ENCODE data around the gene CTBP2. TPM values are rescaled to one million over a fixed set of nuclear protein-coding genes. Genes with fewer than 3 reads are reported as not detected.

The CTBP2 gene
- total RNA-seq, 1 donor from 2014 or later: 73.0 TPM

DNA sequence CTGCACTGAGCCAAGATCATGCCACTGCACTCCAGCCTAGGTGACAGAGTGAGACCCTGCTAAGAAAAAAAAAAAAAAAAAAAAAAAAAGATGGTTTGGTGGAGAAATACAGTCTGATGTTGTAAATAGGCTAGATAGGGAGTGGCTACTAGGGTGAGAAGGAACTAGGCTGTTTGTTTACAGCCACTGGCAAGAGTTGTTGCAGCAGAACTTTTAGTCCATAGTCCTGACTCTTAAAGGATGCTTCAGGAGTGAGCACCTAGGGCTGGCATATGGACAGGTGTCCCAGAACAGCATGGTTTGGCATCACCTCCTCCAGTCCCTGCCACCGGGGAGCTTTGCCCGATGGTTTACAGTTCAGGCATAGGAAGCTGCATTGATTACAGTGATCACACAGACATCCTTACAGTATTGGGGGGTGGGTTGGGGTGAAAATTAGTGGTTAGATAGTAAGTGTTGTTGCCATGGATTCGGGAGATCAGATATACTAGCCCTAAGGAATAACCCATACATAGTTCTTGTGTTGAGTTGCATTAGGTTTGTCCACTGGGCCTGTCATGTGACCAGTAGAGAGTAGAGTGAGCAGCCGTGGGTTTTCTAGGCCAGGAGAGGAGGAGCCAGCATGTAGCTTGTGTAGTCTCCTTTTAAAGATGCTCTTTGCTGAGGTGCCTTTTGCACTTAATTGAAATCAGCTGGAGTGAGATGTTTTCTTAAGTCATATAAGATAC is 182.6 kb downstream of the CTBP2 start:
- no peak overlapping the region for H3K4me3 ChIP-seq
- peaks cover 62% of the 10 kb centered on the region for H3K36me3 ChIP-seq
- peaks cover 7% of the 10 kb centered on the region for H3K4me1 ChIP-seq
- DNase-seq: no peak
- TF ChIP-seq, protein P1, sequence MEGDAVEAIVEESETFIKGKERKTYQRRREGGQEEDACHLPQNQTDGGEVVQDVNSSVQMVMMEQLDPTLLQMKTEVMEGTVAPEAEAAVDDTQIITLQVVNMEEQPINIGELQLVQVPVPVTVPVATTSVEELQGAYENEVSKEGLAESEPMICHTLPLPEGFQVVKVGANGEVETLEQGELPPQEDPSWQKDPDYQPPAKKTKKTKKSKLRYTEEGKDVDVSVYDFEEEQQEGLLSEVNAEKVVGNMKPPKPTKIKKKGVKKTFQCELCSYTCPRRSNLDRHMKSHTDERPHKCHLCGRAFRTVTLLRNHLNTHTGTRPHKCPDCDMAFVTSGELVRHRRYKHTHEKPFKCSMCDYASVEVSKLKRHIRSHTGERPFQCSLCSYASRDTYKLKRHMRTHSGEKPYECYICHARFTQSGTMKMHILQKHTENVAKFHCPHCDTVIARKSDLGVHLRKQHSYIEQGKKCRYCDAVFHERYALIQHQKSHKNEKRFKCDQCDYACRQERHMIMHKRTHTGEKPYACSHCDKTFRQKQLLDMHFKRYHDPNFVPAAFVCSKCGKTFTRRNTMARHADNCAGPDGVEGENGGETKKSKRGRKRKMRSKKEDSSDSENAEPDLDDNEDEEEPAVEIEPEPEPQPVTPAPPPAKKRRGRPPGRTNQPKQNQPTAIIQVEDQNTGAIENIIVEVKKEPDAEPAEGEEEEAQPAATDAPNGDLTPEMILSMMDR (IDR thresholded peaks at IDR 0.05): no peak
- peak; percentile 31 to 43 for ATAC-seq
- no peak overlapping the region for H3K27ac ChIP-seq
- H3K27me3 ChIP-seq (ENCODE audit: low read depth): no peaks in the 10 kb centered on the region
- no peaks in the 10 kb centered on the region for H3K9me3 ChIP-seq
- intact Hi-C loops (cut with DNase I): no loop called here

DNA sequence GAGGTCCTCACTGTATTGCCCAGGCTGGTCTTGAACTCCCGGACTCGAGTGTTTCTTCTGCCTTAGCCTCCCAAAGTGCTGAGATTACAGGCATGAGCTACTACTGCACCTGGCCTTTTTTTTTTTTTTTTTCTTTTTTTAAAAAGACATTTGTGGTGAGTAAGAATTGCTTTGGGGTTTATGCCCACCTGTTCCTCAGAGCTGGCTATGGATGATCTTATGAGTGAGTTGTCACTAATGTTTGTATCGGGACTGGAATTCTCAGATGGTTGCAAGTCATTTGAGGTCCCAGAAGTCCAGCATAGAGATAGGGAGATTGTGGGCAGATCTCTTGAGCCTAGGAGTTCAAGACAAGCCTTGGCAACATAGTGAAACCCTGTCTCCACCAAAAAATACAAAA is 183.2 kb downstream of the CTBP2 start:
- Histone ChIP-seq H3K27me3 (ENCODE audit: low read depth) (no peaks in the 10 kb centered on the region), H3K27ac (no peak overlapping the region), H3K9me3 (no peaks in the 10 kb centered on the region), H3K4me3 (no peak overlapping the region), H3K36me3 (peaks cover 59% of the 10 kb centered on the region), H3K4me1 (peaks cover 7% of the 10 kb centered on the region)
- ATAC-seq (no peak), DNase-seq (no peak)
- intact Hi-C loops (cut with DNase I): no loop called here
- TF ChIP-seq, protein P1 (IDR thresholded peaks at IDR 0.05): no peak

DNA sequence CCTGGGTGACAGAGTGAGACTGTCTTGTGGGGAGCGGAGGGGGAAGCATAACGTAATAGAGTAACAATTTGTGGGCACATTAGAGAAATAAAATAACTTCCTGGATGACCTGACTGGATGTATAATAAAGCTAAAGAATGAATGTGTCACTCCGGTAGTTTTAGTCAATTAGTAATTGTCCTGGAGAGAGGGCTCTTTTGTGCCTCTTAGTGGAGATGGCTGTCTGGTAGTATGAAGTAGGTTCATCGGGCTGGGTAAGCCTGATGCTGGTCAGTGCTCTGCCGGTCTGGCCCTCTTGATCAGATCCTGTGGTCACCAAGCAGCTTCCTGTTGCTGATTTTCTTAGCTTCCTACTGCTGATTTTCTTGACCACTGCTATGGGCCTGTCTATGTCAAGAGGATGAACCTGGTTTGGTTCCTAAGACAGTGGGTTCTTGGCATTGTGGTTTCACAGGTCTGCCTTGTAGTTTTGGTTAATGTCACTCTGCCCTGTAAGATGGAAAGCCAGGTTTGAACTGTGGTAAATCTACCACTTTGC is 184.3 kb downstream of the CTBP2 start:
- ATAC-seq: peak; percentile 21 to 46
- no peak overlapping the region for H3K27ac ChIP-seq
- peaks cover 58% of the 10 kb centered on the region for H3K36me3 ChIP-seq
- no peak for DNase-seq
- no peaks in the 10 kb centered on the region for H3K27me3 ChIP-seq (ENCODE audit: low read depth)
- H3K4me3 ChIP-seq: no peak overlapping the region
- TF ChIP-seq, protein P1 (IDR thresholded peaks at IDR 0.05): no peak
- H3K4me1 ChIP-seq: peaks cover 12% of the 10 kb centered on the region
- H3K9me3 ChIP-seq: no peaks in the 10 kb centered on the region
- intact Hi-C loops (cut with DNase I): no loop called here

DNA sequence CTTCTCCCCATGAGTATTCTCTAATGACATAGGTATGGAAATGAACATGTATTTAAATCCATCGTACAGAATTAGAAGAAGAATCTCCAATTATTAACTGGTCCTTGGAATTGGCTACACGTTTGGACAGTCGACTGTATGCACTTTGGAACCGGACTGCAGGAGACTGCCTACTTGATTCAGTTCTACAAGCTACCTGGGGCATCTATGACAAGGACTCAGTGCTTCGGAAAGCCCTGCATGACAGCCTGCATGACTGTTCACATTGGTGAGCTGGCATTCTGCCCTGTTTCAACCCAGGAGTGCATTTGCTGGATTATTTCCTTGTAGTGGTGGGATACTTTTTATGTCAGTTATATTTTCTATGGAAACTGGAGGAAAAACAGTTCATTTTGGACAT is 186.2 kb downstream of the CTBP2 start:
- Histone ChIP-seq H3K27ac (no peak overlapping the region), H3K36me3 (peaks cover 61% of the 10 kb centered on the region), H3K4me1 (peaks cover 25% of the 10 kb centered on the region), H3K4me3 (no peak overlapping the region), H3K9me3 (no peaks in the 10 kb centered on the region), H3K27me3 (ENCODE audit: low read depth) (no peaks in the 10 kb centered on the region)
- DNase-seq (no peak), ATAC-seq (no peak)
- intact Hi-C loops (cut with DNase I): no loop called here
- TF ChIP-seq, protein P1 (IDR thresholded peaks at IDR 0.05): no peak

DNA sequence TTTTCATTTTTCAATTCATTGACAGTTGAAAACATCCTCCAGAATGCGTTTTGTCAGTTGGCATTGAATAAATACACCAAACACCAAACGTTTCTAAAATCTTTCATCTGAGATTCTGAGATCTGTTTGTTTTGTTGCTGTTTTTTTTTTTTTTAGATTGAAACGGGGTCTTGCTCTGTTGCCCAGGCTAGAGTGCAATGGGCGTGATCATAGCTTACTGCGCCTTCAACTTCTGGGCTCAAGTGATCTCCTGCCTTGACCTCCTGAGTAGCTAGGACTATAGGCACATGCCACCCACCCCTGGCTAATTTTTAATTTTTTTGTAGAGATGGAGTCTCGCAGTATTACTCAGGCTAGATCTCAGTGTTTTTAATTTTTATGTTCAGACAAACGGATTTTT is 187.7 kb downstream of the CTBP2 start:
- H3K9me3 ChIP-seq: no peaks in the 10 kb centered on the region
- H3K4me3 ChIP-seq: no peak overlapping the region
- H3K27ac ChIP-seq: no peak overlapping the region
- peaks cover 73% of the 10 kb centered on the region for H3K36me3 ChIP-seq
- H3K27me3 ChIP-seq (ENCODE audit: low read depth): no peaks in the 10 kb centered on the region
- ATAC-seq: no peak
- DNase-seq: no peak
- peaks cover 25% of the 10 kb centered on the region for H3K4me1 ChIP-seq
- TF ChIP-seq, protein P1 (IDR thresholded peaks at IDR 0.05): no peak
- intact Hi-C loops (cut with DNase I): no loop called here

All from lower lobe of right lung (tissue), 2 donors.